GM12801 (cell line): ENCODE results near the gene KIAA1671.

Experiments
- TF ChIP-seq, protein P1 (sequence below): IDR thresholded peaks from one replicate; pipeline ENCODE4 v1.5.1; 2011; ENCODE audit warnings: control low read depth; ENCODE audit not compliant: insufficient read length; ENCODE audit errors: extremely low read depth

The KIAA1671 gene

DNA sequence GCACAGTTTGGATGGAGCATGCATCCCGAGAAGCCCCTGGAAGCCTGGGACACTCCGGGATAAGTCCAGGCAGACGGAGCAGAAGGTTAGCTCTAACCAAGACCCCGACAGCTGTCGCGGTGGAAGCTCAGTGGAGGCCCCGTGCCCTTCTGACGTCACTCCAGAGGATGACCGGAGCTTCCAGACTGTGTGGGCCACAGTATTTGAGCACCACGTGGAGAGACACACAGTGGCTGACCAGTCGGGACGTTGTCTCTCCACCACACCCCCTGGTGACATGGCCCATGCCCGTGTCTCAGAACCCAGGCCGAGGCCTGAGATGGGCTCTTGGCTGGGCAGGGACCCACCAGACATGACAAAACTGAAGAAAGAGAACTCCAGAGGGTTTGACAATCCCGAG lies 86.3 kb downstream of the KIAA1671 start:
- TF ChIP-seq, protein P1, sequence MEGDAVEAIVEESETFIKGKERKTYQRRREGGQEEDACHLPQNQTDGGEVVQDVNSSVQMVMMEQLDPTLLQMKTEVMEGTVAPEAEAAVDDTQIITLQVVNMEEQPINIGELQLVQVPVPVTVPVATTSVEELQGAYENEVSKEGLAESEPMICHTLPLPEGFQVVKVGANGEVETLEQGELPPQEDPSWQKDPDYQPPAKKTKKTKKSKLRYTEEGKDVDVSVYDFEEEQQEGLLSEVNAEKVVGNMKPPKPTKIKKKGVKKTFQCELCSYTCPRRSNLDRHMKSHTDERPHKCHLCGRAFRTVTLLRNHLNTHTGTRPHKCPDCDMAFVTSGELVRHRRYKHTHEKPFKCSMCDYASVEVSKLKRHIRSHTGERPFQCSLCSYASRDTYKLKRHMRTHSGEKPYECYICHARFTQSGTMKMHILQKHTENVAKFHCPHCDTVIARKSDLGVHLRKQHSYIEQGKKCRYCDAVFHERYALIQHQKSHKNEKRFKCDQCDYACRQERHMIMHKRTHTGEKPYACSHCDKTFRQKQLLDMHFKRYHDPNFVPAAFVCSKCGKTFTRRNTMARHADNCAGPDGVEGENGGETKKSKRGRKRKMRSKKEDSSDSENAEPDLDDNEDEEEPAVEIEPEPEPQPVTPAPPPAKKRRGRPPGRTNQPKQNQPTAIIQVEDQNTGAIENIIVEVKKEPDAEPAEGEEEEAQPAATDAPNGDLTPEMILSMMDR = no peak

DNA sequence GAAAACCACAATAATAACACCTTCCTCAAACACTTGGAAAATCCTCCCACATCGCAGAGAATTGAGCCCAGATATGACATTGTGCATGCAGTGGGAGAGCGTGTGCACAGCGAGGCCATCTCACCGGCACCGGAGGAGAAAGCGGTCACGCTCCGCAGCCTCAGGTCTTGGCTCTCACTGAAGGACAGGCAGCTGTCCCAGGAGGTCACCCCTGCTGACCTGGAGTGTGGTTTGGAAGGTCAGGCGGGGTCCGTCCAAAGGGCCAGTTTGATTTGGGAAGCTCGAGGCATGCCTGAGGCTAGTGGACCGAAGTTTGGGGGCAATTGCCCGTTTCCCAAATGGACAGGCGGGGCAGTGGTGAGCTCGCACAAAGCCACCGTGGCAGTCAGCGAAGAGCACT lies 86.7 kb downstream of the KIAA1671 start:
- TF ChIP-seq, protein P1 = no peak

DNA sequence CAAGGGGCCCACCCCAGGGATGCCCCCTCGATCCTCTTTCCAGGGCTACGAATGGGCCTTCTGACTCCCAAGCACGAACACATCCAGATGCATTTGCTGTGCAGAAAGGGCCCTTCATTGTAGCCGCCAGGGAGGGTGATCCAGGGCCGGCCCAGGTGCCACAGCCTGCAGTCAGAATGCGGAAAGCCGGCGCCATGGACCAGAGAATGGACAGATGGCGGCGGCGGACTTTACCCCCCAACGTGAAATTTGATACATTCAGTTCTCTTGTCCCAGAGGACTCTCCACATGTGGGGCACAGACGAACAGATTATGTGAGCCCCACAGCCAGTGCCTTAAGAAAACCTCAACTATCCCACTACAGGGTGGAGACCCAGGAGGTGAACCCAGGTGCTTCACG lies 87.2 kb downstream of the KIAA1671 start:
- TF ChIP-seq, protein P1 = no peak

DNA sequence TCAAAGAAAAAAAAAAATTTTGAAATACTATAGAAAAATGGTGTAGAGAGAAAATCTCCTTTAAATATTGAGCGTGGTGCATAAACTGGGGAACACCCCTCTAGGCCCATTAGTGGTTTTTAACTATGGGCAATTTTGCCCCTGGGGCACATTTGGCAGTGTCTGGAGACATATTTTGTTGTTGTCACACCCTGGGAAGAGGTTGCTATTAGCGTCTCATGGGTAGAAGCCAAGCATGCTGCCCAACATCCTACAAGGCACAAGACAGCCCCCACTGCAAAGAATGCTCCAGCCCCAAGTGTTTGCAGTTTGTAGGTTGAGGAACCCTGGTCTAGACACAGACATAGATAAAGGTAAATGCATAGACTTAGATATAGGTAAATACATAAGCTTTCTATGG lies 92.6 kb downstream of the KIAA1671 start:
- TF ChIP-seq, protein P1 = no peak

DNA sequence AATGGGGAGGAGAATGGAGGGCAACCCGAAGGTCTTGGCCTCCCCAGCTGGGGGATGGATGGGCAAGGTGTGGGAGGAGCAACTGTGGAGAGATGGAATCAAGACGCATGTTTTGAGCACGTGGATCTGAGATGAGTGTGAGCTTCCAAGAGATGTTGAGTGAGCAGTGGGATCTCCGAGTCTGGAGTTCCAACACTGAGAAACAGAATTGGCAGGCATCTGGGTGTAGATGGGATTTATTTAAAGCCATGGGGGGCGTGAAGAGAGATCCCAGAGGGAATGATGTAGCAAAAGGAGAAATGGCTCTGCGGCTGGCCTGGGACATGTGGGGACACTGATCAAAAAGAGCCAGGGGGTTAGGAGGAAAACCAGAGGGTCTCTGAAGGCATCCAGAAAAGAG lies 95.6 kb downstream of the KIAA1671 start:
- TF ChIP-seq, protein P1 = no peak

DNA sequence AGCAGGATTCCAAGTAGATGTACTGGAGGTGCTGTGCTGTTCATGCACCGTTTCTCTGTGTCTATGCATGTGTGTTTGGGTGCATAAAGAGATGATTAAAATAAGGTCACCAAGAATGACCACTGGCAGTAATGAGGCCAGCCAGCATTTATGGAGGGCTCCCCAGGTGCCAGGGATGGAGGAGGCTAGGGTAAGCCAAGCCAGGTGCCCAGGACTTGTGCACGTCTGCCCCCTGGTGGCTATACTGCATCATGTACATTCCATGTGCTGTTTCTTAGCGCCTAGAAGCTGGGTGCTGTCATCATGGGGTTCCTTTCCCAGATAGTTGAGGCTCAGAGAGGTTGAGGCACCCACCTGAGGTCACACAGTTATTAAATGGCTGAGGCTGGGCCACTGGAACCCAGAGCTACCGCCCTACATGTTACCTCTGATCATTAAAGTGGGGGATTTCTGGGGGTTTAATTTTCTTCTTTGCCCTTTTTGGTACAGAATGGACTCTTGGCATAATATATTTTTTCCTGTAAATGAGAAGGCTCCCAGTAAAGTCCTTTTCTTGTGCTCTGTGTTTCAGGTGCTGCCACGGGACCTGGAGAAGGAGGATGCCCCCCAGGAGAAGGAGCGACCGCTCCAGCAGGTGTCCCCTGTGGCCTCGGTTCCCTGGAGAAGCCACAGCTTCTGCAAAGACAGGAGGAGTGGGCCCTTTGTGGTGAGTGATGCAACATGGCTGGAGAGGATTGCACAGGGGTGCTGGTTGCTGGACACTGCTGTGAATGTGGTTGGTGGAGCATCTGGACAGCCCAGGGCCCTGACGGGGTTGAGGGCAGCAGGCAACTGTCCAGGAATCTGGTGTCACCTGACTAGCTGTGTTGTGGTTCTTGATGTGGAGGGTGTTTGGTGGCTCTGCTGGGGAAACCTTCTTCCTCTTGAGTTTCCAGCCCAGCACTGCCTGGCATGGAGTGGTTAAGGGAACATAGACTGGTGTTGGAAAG lies 96.4 kb downstream of the KIAA1671 start:
- TF ChIP-seq, protein P1 = no peak

DNA sequence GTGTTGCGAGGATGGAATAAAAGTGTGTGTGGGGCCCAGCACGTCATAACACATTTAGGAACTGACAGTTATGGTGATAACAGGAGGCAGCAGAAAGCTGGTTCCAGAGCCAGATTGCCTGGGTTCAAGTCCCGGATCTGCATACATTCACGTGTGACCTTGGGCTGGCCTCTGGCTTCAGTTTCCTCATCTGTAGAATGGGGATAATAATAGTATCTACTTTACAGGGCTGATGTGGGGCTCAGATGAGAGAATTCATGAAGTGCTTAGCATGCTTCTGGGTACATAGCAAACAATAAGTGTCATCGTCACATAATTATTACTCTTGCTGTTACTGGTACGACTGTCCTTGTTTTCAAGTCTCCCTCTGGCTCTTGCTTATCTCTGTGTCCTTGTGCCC lies 97.3 kb downstream of the KIAA1671 start:
- TF ChIP-seq, protein P1 = no peak
